A549 (cell line): ENCODE results near the gene FAM3B. TPM values are rescaled to one million over a fixed set of nuclear protein-coding genes. Genes with fewer than 3 reads are reported as not detected.

Experiments
- ATAC-seq, 2 experiments: fragments of 200-7000 bp in 1 of 2; fragments of >200 bp in 1 of 2; cut with Nextera tagmentation in 1 of 2; cut with Tn5 transposase in 1 of 2; 3 replicates each; pipeline versions ENCODE4 v1.8.0 to v1.9.1; 2018 to 2020; ENCODE audit warnings: mild to moderate bottlenecking in 1 of 2, moderate library complexity in 1 of 2
- CTCF ChIA-PET: fragments of 300-600 bp; sonication (Branson Sonifier 250); formaldehyde crosslinking; extraction: SDS; loops from one replicate; lab custom pipeline; 2021; ENCODE audit warnings: antibody characterized with exemption, inconsistent platforms; lab: Yijun Ruan, JAX
- POLR2A ChIA-PET: fragments of 350-600 bp; formaldehyde crosslinking; extraction: SDS; loops from one replicate; lab custom pipeline; 2021; ENCODE audit warnings: antibody characterized with exemption, inconsistent platforms; lab: Yijun Ruan, JAX
- DNase-seq, 2 experiments: peaks; one replicate each; pipeline versions ENCODE4 v3.0.0 to v3.0.0-alpha.2; 2011 to 2016; ENCODE audit warnings: low read depth in 1 of 2, low spot score in 1 of 2
- FAIRE-seq: peaks from 2 replicates; lab custom pipeline; 2011; peaks lifted over from hg19 to GRCh38; lab: Jason Lieb, UNC
- H3K27ac ChIP-seq, 2 experiments: fragments of >200 bp; sonication (Bioruptor Twin); formaldehyde crosslinking; 3 replicates each; pipeline ENCODE4 v1.5.1; 2016 to 2017
- H3K4me1 ChIP-seq: fragments of >200 bp; sonication (Bioruptor Twin); formaldehyde crosslinking; 3 replicates; pipeline ENCODE4 v1.6.1; 2016
- H3K4me2 ChIP-seq: fragments of >200 bp; sonication (Bioruptor Twin); formaldehyde crosslinking; 3 replicates; pipeline ENCODE4 v1.6.1; 2016
- H3K4me3 ChIP-seq: fragments of >200 bp; sonication (Bioruptor Twin); formaldehyde crosslinking; 3 replicates; pipeline ENCODE4 v1.5.1; 2016
- H3K9me3 ChIP-seq: fragments of >200 bp; sonication (Bioruptor Twin); formaldehyde crosslinking; 3 replicates; pipeline ENCODE4 v1.6.1; 2016
- ATOH8 ChIP-seq: fragments of 250-450 bp; sonication (Bioruptor Pico); IDR thresholded peaks from 2 replicates; pipeline ENCODE4 v1.5.0; 2020; ENCODE audit warnings: low read depth, mild to moderate bottlenecking, moderate library complexity
- CBX2 ChIP-seq: fragments of 200-600 bp; sonication (generic); IDR thresholded peaks from 2 replicates; pipeline ENCODE4 v1.6.1; 2016; ENCODE audit warnings: low read depth, mild to moderate bottlenecking, borderline replicate concordance
- CHD2 ChIP-seq: fragments of 150-350 bp; IDR thresholded peaks from 2 replicates; pipeline ENCODE4 v1.6.1; 2014; ENCODE audit warnings: low read length; ENCODE audit not compliant: partially characterized antibody
- E2F6 ChIP-seq: IDR thresholded peaks from 2 replicates; pipeline ENCODE4 v1.6.1; 2012; ENCODE audit warnings: low read depth, borderline replicate concordance
- EHMT2 ChIP-seq: fragments of 200-600 bp; sonication (generic); IDR thresholded peaks from 2 replicates; pipeline ENCODE4 v1.6.1; 2016; ENCODE audit warnings: antibody characterized with exemption, low read depth, mild to moderate bottlenecking, moderate library complexity
- EP300 ChIP-seq, 2 experiments: fragments of >200 bp; sonication (Bioruptor Twin); formaldehyde crosslinking; IDR thresholded peaks; 2 replicates in 1 of 2; 3 replicates in 1 of 2; pipeline ENCODE4 v1.6.1; 2016 to 2017
- FOSL2 ChIP-seq, 2 experiments: fragments of 450-650 bp in 1 of 2; fragments of >200 bp in 1 of 2; sonication (Bioruptor Twin) in 1 of 2; formaldehyde crosslinking; IDR thresholded peaks; 2 replicates each; pipeline versions ENCODE4 v1.5.0 to v1.6.1; 2016 to 2020; ENCODE audit warnings: mild to moderate bottlenecking in 1 of 2, moderate library complexity in 1 of 2
- FOXS1 ChIP-seq: fragments of 250-450 bp; sonication (Bioruptor Pico); IDR thresholded peaks from 2 replicates; pipeline ENCODE4 v1.5.0; 2020; ENCODE audit warnings: mild to moderate bottlenecking, moderate library complexity
- HES2 ChIP-seq: fragments of >200 bp; sonication (Bioruptor Twin); formaldehyde crosslinking; IDR thresholded peaks from 2 replicates; pipeline ENCODE4 v1.6.1; 2016
- HEYL ChIP-seq: fragments of 250-450 bp; sonication (Bioruptor Pico); IDR thresholded peaks from 2 replicates; pipeline ENCODE4 v1.8.0; 2021; ENCODE audit warnings: mild to moderate bottlenecking, moderate library complexity
- HOXB13 ChIP-seq: fragments of 250-450 bp; sonication (Bioruptor Pico); IDR thresholded peaks from 2 replicates; pipeline ENCODE4 v1.5.0; 2020; ENCODE audit warnings: low read depth, mild to moderate bottlenecking, moderate library complexity
- JUNB ChIP-seq: fragments of >200 bp; sonication (Bioruptor Twin); formaldehyde crosslinking; IDR thresholded peaks from 2 replicates; pipeline ENCODE4 v1.6.1; 2016
- KDM5A ChIP-seq: fragments of 200-600 bp; sonication (generic); IDR thresholded peaks from 2 replicates; pipeline ENCODE4 v1.6.1; 2016; ENCODE audit warnings: antibody characterized with exemption, mild to moderate bottlenecking
- MAFK ChIP-seq: fragments of 450-650 bp; IDR thresholded peaks from 2 replicates; pipeline ENCODE4 v1.6.1; 2014; ENCODE audit not compliant: partially characterized antibody
- MAZ ChIP-seq: fragments of 150-350 bp; IDR thresholded peaks from 2 replicates; pipeline ENCODE4 v1.6.1; 2014; ENCODE audit warnings: antibody characterized with exemption, low read depth, low read length, borderline replicate concordance
- NFE2L2 ChIP-seq: fragments of 150-350 bp; conservative IDR thresholded peaks from 2 replicates; pipeline ENCODE4 v1.6.1; 2014; ENCODE audit warnings: low read length
- NPAS2 ChIP-seq: fragments of 250-450 bp; sonication (Bioruptor Pico); IDR thresholded peaks from 2 replicates; pipeline ENCODE4 v1.8.0; 2022; ENCODE audit warnings: mild to moderate bottlenecking, moderate library complexity, borderline replicate concordance
- NR3C1 ChIP-seq: fragments of >200 bp; sonication (Bioruptor Twin); formaldehyde crosslinking; IDR thresholded peaks from 3 replicates; pipeline ENCODE4 v1.6.1; 2017
- PBX3 ChIP-seq: IDR thresholded peaks from 2 replicates; pipeline ENCODE4 v1.6.1; 2012
- RCOR1 ChIP-seq: fragments of 150-350 bp; IDR thresholded peaks from 2 replicates; pipeline ENCODE4 v1.6.1; 2014; ENCODE audit warnings: antibody characterized with exemption, low read length, low read depth
- RFX5 ChIP-seq: fragments of 450-650 bp; IDR thresholded peaks from 2 replicates; pipeline ENCODE4 v1.7.1; 2014; ENCODE audit warnings: antibody characterized with exemption, mild to moderate bottlenecking, moderate library complexity
- USF2 ChIP-seq: fragments of 450-650 bp; IDR thresholded peaks from 2 replicates; pipeline ENCODE4 v1.6.1; 2014; ENCODE audit warnings: antibody characterized with exemption
- ZC3H11A ChIP-seq: fragments of 450-650 bp; IDR thresholded peaks from 2 replicates; pipeline ENCODE4 v1.6.1; 2014; ENCODE audit warnings: antibody characterized with exemption, mild to moderate bottlenecking
- ZNF302 ChIP-seq: fragments of 250-450 bp; sonication (Bioruptor Pico); IDR thresholded peaks from 2 replicates; pipeline ENCODE4 v1.9.0; 2021; ENCODE audit warnings: inconsistent platforms, mild to moderate bottlenecking, moderate library complexity
- WGBS: methylation state at CpG from one replicate; pipeline ENCODE4 v1.1.6; 2017; ENCODE audit errors: missing lambda C conversion rate; 5-methylcytosine and 5-hydroxymethylcytosine counted together
- polyA plus RNA-seq, 4 experiments: library from polyadenylated mRNA; depleted of rRNA in 3 of 4; stranded (reverse); fragments of >200 nt; fragmentation: RNase III in 1 of 4; extraction: RNeasy Plus Mini Kit Qiagen cat#74134 plus additional on column Dnase treatment in 1 of 4; gene quantifications; 2 replicates in 3 of 4; 3 replicates in 1 of 4; pipeline ENCODE4 v1.2.3, GENCODE V29; 2011 to 2017

FAM3B gene
- polyA plus RNA-seq, 2 of the 4 experiments (the other 2 are of a cell fraction), result not detected

- no peak for TF ChIP-seq RFX5
- TF ChIP-seq FOSL2 (IDR thresholded peaks at IDR 0.05), result no peak
- no peak for TF ChIP-seq FOSL2 (CRISPR knock-in tag; IDR thresholded peaks at IDR 0.05)
- TF ChIP-seq MAZ, result no peak
- no peak for TF ChIP-seq PBX3
These were observed 31.8 kb downstream of the FAM3B start (continued) for GRCh38 chr21:41348434-41348833.

GRCh38 chr21:41349126-41349525, 32.5 kb downstream of the FAM3B start:
- Histone ChIP-seq H3K4me2 (no peak overlapping the region), H3K9me3 (no peaks in the 10 kb centered on the region), H3K4me1 (no peaks in the 10 kb centered on the region), H3K4me3 (no peak overlapping the region), H3K27ac (no peak overlapping the region)
- no peak for TF ChIP-seq NFE2L2
- no peak for TF ChIP-seq NPAS2 (CRISPR knock-in tag)
- no peak for TF ChIP-seq CBX2
- TF ChIP-seq MAFK, result no peak
- TF ChIP-seq JUNB, result no peak
- TF ChIP-seq E2F6, result no peak
- no peak for TF ChIP-seq FOXS1 (CRISPR knock-in tag)
- TF ChIP-seq NR3C1, result no peak
- no peak for TF ChIP-seq EP300 (IDR thresholded peaks at IDR 0.05)
- no peak for TF ChIP-seq CHD2
- TF ChIP-seq ZNF302 (CRISPR knock-in tag), result no peak
- ChIA-PET POLR2A (no interaction called here), CTCF (no interaction called here)
- DNase-seq (no peak), ATAC-seq (no peak), FAIRE-seq (no peak)
- 47% methylated on average over 7 of the region's 7 CpGs for WGBS

GRCh38 chr21:41349619-41350390, 33.2 kb downstream of the FAM3B start:
- ChIA-PET POLR2A (no interaction called here), CTCF (no interaction called here)
- no peaks in the 10 kb centered on the region for H3K9me3 ChIP-seq
- WGBS, result 36% methylated on average over 18 of the region's 19 CpGs
- DNase-seq (no peak), FAIRE-seq (no peak), ATAC-seq (no peak)
- H3K4me3 ChIP-seq, result no peak overlapping the region
- H3K4me1 ChIP-seq, result no peaks in the 10 kb centered on the region
- no peak overlapping the region for H3K4me2 ChIP-seq
- H3K27ac ChIP-seq, result no peak overlapping the region
- no peak for TF ChIP-seq JUNB

- H3K27ac ChIP-seq, result no peak overlapping the region
- WGBS, result 49% methylated on average over 15 of the region's 16 CpGs
- FAIRE-seq (no peak), DNase-seq (no peak), ATAC-seq (no peak)
- no peak overlapping the region for H3K4me2 ChIP-seq
- ChIA-PET POLR2A (no interaction called here), CTCF (no interaction called here)
- no peak overlapping the region for H3K4me3 ChIP-seq
- TF ChIP-seq EHMT2, result no peak
- TF ChIP-seq HEYL, result no peak
- TF ChIP-seq RFX5, result no peak
- no peak for TF ChIP-seq RCOR1
- no peak for TF ChIP-seq ATOH8
- no peak for TF ChIP-seq HES2
- no peak for TF ChIP-seq HOXB13 (CRISPR knock-in tag)
- TF ChIP-seq ZC3H11A, result no peak
- no peak for TF ChIP-seq KDM5A
- TF ChIP-seq NPAS2 (CRISPR knock-in tag), result no peak
- TF ChIP-seq USF2, result no peak
- H3K4me1 ChIP-seq, result no peaks in the 10 kb centered on the region
- H3K9me3 ChIP-seq, result no peaks in the 10 kb centered on the region
These were observed 34.0 kb downstream of the FAM3B start for GRCh38 chr21:41350436-41351155.
